KOPT-K1 (cell line): Measurements from ENCODE around the gene CCDC121.

Experiments
- H3K27ac ChIP-seq: fragments of 200-600 bp; sonication (generic); 2 replicates; pipeline ENCODE4 v1.5.1; 2016; ENCODE audit warnings: antibody characterized with exemption, mild to moderate bottlenecking, low read depth, low read length; ENCODE audit not compliant: poor library complexity, severe bottlenecking
- H3K36me3 ChIP-seq: fragments of 200-600 bp; sonication (generic); 2 replicates; pipeline ENCODE4 v1.5.1; 2017; ENCODE audit warnings: antibody characterized with exemption, mild to moderate bottlenecking, low read length, moderate library complexity; ENCODE audit not compliant: insufficient read depth
- H3K9me3 ChIP-seq: fragments of 200-600 bp; sonication (generic); 2 replicates; pipeline ENCODE4 v1.5.1; 2017; ENCODE audit warnings: antibody characterized with exemption, low read length, mild to moderate bottlenecking; ENCODE audit not compliant: insufficient read depth, poor library complexity, severe bottlenecking

The CCDC121 gene

DNA sequence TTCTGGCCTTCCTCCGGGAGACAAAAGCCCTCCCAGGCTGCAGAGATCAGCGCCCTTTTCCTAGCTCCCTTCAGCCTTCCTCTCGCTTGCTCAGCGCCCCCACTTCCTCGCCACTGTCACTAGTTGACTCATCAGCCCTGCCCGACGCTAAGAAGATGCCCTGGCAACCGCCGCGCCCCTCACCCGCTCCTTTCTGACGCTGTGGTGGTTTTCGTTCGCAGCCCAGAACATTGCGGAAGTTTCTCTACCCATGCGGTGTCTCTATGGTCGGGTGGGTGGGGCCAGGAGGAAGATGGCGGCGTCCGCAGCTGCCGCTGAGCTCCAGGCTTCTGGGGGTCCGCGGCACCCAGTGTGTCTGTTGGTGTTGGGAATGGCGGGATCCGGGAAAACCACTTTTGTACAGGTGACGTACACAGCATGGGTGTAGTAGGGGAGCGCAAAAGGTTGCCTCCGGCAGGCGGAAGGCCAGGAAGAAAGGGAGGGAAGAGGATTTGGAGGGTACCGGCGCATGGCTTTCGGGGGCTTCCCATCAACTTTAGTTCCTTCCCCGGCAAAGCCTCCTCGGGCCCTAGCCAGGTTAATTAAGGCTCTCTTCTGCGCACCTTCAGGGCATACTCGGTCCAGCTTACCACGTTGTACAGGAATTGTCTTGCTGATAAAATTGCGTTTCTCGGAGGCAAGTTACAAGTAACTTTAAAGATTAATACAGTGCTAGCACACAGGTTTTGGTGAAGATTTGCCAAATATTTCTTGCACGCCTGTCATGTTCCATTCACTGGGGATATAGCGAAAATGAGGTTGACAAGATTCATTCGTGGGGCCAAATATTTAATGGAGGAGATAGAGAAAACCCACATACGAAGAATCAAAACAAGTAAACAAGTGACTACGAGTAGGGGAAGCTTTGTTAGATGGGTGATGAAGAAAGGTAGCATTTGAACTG lies at the start of gene CCDC121, which contains the start of gene GPN1:
Gene CCDC121 (minus strand): TSS at position 246 of the 943 bp plus-strand sequence. CDS start 1,213 bp downstream, outside the sequence.
Gene GPN1 (plus strand): TSS at position 284 of the 943 bp plus-strand sequence. CDS start 9 bp downstream, at position 293.
- Histone ChIP-seq H3K27ac (peak within 1 kb of the TSS; percentile 72), H3K36me3 (peaks cover 49% of the 10 kb centered on the region), H3K9me3 (no peaks in the 10 kb centered on the region)

DNA sequence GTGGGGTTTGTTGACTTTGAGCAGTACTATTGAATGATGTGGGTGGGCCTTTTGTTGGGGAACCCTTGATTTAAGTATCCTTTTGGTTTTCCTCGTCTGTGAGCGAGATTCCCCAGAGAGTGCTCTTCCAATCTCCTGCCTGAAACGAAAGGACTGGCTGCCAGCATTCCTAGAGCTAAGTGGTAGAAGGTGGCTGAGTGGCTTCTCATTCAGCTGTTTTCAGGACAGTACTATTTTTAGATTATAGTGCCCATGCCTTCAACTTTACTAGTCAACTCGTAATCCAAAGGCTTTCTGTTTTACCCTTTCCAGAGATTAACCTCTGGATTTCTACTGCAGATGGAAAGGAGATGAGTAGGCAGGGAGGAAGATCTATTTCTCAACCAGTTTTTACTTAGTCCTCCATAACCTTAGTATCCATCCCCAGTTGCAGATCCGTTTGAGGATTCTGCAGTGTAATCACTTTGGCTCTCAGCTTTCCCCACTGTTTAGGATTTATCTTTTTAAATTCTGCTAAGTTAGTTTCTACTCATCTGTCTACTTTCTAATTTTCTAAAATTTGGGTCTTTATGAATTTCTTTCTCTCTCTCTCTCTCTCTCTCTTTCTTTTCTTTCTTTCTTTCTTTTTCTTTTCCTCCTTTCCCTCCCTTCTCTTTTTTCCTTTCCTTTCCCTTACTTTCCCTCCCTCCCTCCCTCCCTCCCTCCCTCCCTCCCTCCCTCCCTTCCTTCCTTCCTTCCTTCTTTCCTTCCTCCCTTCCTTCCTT lies 44.1 kb upstream of the CCDC121 start:
- Histone ChIP-seq H3K9me3 (no peaks in the 10 kb centered on the region), H3K36me3 (peaks cover 78% of the 10 kb centered on the region), H3K27ac (no peak overlapping the region)

GRCh38 chr2:27671235-27671634 lies 42.4 kb upstream of the CCDC121 start:
- Histone ChIP-seq H3K9me3 (no peaks in the 10 kb centered on the region), H3K36me3 (peaks cover 70% of the 10 kb centered on the region), H3K27ac (no peak overlapping the region)

- H3K9me3 ChIP-seq, result no peaks in the 10 kb centered on the region
- H3K27ac ChIP-seq, result no peak overlapping the region
- H3K36me3 ChIP-seq, result peaks cover 38% of the 10 kb centered on the region
These were observed 38.6 kb upstream of the CCDC121 start for GRCh38 chr2:27667446-27667845.

DNA sequence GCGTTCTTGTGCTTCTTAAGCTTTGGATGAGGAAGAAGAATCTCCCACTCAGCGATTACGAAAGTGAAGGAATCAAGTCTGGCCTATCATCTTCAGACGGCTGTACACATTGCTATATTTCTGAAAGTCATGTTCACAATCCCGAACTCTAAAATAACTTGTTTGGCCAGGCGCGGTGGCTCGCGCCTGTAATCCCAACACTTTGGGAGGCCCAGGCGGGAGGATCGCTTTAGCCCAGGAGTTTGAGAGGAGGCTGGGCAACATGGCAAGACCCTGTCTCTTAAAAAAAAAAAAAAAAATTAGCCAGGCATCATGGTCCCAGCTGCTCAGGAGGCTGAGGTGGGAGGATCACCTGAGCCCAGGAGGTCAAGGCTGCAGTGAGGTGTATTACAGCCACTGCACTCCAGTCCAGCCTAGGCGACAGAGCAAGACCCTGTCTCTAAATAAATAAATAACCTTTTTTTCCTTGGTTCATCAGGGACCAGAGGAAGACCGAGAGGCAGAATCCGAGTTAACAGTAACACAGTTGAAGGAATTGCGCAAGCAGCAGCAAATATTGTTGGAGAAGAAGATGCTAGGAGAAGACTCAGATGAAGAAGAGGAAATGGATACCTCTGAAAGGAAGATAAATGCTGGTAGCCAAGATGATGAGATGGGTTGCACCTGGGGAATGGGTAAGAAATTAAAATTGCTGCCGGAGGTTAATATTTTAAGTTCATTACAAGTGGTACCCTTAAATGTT lies 36.0 kb upstream of the CCDC121 start:
- no peaks in the 10 kb centered on the region for H3K9me3 ChIP-seq
- H3K36me3 ChIP-seq, result peaks cover 49% of the 10 kb centered on the region
- peak overlapping the region; percentile 81 for H3K27ac ChIP-seq

DNA sequence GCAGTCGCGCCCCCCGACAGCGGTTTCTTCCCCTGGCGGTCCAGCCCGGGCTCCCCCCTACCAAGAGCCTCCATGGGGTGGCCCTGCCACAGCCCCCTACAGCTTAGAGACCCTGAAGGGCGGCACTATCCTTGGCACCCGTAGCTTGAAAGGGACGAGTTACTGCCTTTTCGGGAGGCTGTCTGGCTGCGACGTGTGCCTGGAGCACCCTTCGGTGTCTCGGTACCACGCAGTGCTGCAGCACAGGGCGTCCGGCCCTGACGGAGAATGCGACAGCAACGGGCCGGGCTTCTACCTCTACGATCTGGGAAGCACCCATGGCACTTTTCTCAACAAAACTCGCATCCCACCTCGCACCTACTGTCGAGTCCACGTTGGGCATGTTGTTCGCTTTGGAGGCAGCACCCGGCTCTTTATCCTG lies 35.4 kb upstream of the CCDC121 start:
- H3K9me3 ChIP-seq, result no peaks in the 10 kb centered on the region
- peak overlapping the region; percentile 81 for H3K27ac ChIP-seq
- peaks cover 50% of the 10 kb centered on the region for H3K36me3 ChIP-seq

- Histone ChIP-seq H3K36me3 (peaks cover 50% of the 10 kb centered on the region), H3K9me3 (no peaks in the 10 kb centered on the region), H3K27ac (peak within 1 kb of the TSS; percentile 81)
These were observed 34.7 kb upstream of the CCDC121 start, which contains the start of the genes SLC4A1AP and SUPT7L for GRCh38 chr2:27663285-27664153. TSS of gene SLC4A1AP (plus strand) at chr2:27663889. CDS start at chr2:27663915, 26 bp downstream. TSS of gene SUPT7L (minus strand) at chr2:27663614. CDS start at chr2:27662192, 1,422 bp downstream.

DNA sequence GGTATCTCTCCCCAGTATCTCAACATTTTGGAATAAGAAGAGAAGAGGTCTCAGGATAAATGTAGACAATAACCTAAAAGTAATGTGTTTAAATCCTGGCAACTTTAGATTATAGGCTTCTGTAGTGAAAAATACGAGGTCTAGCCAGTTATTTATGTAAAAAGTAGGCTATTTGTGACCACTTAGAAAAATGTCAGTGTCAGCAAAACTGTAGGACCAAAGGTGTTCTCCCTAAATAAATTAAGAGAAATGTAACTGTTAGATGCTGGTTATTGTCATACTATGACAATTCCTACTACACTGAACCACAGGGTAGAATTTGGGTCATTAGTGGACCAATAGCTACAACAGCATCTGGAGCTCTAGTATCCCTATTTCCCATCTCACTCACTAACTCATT lies 32.6 kb upstream of the CCDC121 start:
- peaks cover 58% of the 10 kb centered on the region for H3K36me3 ChIP-seq
- no peak overlapping the region for H3K27ac ChIP-seq
- H3K9me3 ChIP-seq, result no peaks in the 10 kb centered on the region

DNA sequence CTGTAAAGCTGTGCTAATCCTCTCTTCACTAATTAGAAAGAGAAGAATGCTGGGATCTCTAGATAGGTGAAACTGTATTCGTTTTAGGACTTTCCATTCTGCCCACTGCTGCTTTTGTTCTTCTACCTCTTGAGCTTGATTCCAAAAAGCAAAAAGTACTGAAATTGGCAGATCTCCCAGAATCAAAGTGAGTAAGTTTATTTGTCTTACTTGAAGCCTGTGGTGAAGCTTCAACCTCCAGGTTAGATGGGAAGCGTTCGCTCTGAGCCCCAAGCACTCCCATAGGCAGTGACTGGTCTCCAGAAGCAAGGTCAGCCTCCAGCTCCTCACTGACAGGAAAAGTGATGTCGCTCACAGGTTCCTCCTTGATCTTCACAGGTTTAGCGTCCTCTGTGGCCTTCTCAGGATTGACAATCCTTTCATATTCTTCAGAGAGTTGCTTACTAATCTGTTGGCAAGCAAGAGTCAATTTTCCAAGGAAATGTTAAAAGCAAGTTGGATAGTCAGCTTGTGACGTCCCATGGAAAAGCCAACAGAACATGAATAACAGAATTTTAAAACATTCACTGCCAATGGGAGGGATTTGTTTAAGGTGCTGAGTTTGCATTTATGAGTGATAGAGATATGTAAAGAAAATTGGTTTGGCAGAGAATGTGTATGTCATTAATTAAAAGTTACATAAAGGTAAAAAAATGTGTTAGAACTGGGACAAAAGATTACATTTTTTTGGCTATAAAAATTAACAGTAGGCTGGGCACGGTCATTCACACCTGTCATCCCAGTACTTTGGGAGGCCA lies 26.5 kb upstream of the CCDC121 start:
- H3K9me3 ChIP-seq, result no peaks in the 10 kb centered on the region
- H3K27ac ChIP-seq, result no peak overlapping the region
- H3K36me3 ChIP-seq, result peaks cover 99% of the 10 kb centered on the region

- H3K9me3 ChIP-seq, result no peaks in the 10 kb centered on the region
- H3K36me3 ChIP-seq, result peaks cover 99% of the 10 kb centered on the region
- H3K27ac ChIP-seq, result no peak overlapping the region
These were observed 24.6 kb upstream of the CCDC121 start for GRCh38 chr2:27653397-27653796.

- no peaks in the 10 kb centered on the region for H3K9me3 ChIP-seq
- H3K27ac ChIP-seq, result no peak overlapping the region
- H3K36me3 ChIP-seq, result peaks cover 99% of the 10 kb centered on the region
These were observed 24.0 kb upstream of the CCDC121 start for GRCh38 chr2:27652790-27653189.

DNA sequence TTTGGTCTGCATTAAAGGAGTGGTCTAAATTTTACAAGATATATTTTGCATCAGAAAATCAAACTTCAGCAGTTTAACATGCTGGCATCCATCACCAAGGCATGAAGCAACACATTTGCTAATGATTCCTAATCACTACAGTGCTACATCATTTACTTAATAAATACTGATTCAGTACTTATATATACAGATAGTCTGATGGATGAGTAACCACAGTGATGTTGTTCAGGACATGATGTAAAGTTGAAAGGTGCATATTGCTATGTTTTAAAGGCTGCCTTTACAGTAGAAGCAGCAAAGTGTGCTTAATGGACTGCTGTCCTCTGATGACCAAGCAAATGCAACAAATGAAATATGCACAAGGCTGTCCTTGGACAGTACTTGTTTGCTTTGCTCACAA lies 23.5 kb upstream of the CCDC121 start:
- Histone ChIP-seq H3K27ac (no peak overlapping the region), H3K9me3 (no peaks in the 10 kb centered on the region), H3K36me3 (peaks cover 99% of the 10 kb centered on the region)

DNA sequence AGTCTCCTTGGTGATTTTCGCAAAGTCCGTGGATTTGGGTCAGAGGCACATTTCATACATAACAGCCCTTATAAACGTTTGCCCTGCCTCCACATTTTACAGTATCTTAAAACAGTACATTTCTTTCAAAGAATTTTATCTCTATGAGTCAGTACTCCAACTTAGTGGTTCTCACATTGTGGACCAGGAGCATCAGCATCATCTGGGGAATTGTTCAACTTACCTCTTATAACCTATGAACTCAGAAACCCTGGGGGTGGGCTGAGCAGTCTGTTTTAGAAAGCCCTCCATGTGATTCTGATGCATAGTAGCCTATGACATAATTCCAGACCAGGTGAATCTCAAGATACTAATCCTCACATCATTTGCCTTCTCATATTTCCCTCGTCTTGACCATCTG lies 22.2 kb upstream of the CCDC121 start:
- no peaks in the 10 kb centered on the region for H3K9me3 ChIP-seq
- no peak overlapping the region for H3K27ac ChIP-seq
- H3K36me3 ChIP-seq, result peaks cover 99% of the 10 kb centered on the region
